Activated naive CD4-positive, alpha-beta T cell treated with anti-CD3 and anti-CD28 coated beads for 36 hours (primary cell): ENCODE measurements around the gene GFOD1. TPM values are rescaled to one million over a fixed set of nuclear protein-coding genes. Genes with fewer than 3 reads are reported as not detected.
A peak's percentile ranks its signal among the peaks of the same experiment; 100 is the strongest.

Source experiments
- CTCF ChIA-PET: fragments of 350-600 bp; sonication (Branson Sonifier 250); formaldehyde crosslinking; loops from one replicate; lab custom pipeline; 2021; ENCODE audit warnings: antibody characterized with exemption; lab: Charles Lee
- DNase-seq: peaks from one replicate; pipeline ENCODE4 v3.0.0-alpha.2; 2020
- H3K27ac Mint-ChIP-seq: one replicate; pipeline ENCODE4 v1.8.0; 2021; ENCODE audit warnings: mild to moderate bottlenecking, mixed read lengths
- H3K27me3 Mint-ChIP-seq: one replicate; pipeline ENCODE4 v1.8.0; 2021; ENCODE audit warnings: low read depth, mixed read lengths
- H3K36me3 Mint-ChIP-seq: one replicate; pipeline ENCODE4 v1.8.0; 2021; ENCODE audit warnings: low read depth, mixed read lengths
- H3K4me1 Mint-ChIP-seq: one replicate; pipeline ENCODE4 v1.8.0; 2021; ENCODE audit warnings: low read depth, mixed read lengths
- H3K4me3 Mint-ChIP-seq: one replicate; pipeline ENCODE4 v1.8.0; 2021; ENCODE audit warnings: mild to moderate bottlenecking, moderate library complexity, mixed read lengths
- H3K9me3 Mint-ChIP-seq: one replicate; pipeline ENCODE4 v1.8.0; 2021; ENCODE audit warnings: mixed read lengths
- intact Hi-C: fragments of 100-400 bp; cut with micrococcal nuclease; formaldehyde crosslinking; loops from one replicate; pipeline ENCODE4 v1.15.1; 2023
- total RNA-seq, 2 experiments: library from RNA; stranded (reverse); gene quantifications; one replicate each; pipeline ENCODE4 v1.2.3, GENCODE V29; 2021

Gene GFOD1
- total RNA-seq, 2 experiments from 2014 or later, result 3.7 to 4.2 TPM

GRCh38 chr6:13508711-13509705, 21.6 kb upstream of the GFOD1 start:
- no peaks in the 10 kb centered on the region for H3K36me3 Mint-ChIP-seq
- H3K4me1 Mint-ChIP-seq, result no peaks in the 10 kb centered on the region
- DNase-seq, result no peak
- no peak overlapping the region for H3K4me3 Mint-ChIP-seq
- intact Hi-C loops, result no loop called here
- H3K9me3 Mint-ChIP-seq, result no peaks in the 10 kb centered on the region
- CTCF ChIA-PET, result interaction anchor here (1.3 kb wide), 1 partner anchor 172 kb away, joined by 4 read pairs; no protein-coding TSS in a partner anchor
- H3K27me3 Mint-ChIP-seq, result no peaks in the 10 kb centered on the region
- H3K27ac Mint-ChIP-seq, result no peak overlapping the region

GRCh38 chr6:13507306-13507860, 20.0 kb upstream of the GFOD1 start:
- no peak overlapping the region for H3K27ac Mint-ChIP-seq

GRCh38 chr6:13505345-13505734, 17.9 kb upstream of the GFOD1 start:
- CTCF ChIA-PET, result no interaction called here
- no peak overlapping the region for H3K4me3 Mint-ChIP-seq

More at GRCh38 chr6:13507306-13507860, 20.0 kb upstream of the GFOD1 start:
- Mint-ChIP-seq H3K4me1 (no peaks in the 10 kb centered on the region), H3K9me3 (no peaks in the 10 kb centered on the region), H3K4me3 (no peak overlapping the region), H3K36me3 (no peaks in the 10 kb centered on the region), H3K27me3 (no peaks in the 10 kb centered on the region)
- CTCF ChIA-PET, result no interaction called here
- intact Hi-C loops, result no loop called here
- DNase-seq, result no peak

GRCh38 chr6:13504611-13505344, 17.4 kb upstream of the GFOD1 start:
- intact Hi-C loops, result no loop called here
- H3K4me1 Mint-ChIP-seq, result peaks cover 7% of the 10 kb centered on the region
- no peaks in the 10 kb centered on the region for H3K9me3 Mint-ChIP-seq
- H3K36me3 Mint-ChIP-seq, result no peaks in the 10 kb centered on the region
- CTCF ChIA-PET, result no interaction called here
- no peak for DNase-seq
- H3K27me3 Mint-ChIP-seq, result no peaks in the 10 kb centered on the region
- H3K27ac Mint-ChIP-seq, result no peak overlapping the region
- H3K4me3 Mint-ChIP-seq, result no peak overlapping the region

More at GRCh38 chr6:13505345-13505734, 17.9 kb upstream of the GFOD1 start:
- Mint-ChIP-seq H3K27ac (no peak overlapping the region), H3K27me3 (no peaks in the 10 kb centered on the region), H3K9me3 (no peaks in the 10 kb centered on the region), H3K36me3 (no peaks in the 10 kb centered on the region), H3K4me1 (peaks cover 2% of the 10 kb centered on the region)
- DNase-seq, result no peak
- intact Hi-C loops, result no loop called here

GRCh38 chr6:13500915-13501314, 13.5 kb upstream of the GFOD1 start:
- CTCF ChIA-PET, result no interaction called here
- peaks cover 7% of the 10 kb centered on the region for H3K4me1 Mint-ChIP-seq
- H3K9me3 Mint-ChIP-seq, result no peaks in the 10 kb centered on the region
- DNase-seq, result no peak
- H3K36me3 Mint-ChIP-seq, result no peaks in the 10 kb centered on the region
- no peak overlapping the region for H3K4me3 Mint-ChIP-seq
- intact Hi-C loops, result no loop called here
- H3K27me3 Mint-ChIP-seq, result no peaks in the 10 kb centered on the region
- H3K27ac Mint-ChIP-seq, result no peak overlapping the region

- DNase-seq, result peak; percentile 59
These were observed 12.9 kb upstream of the GFOD1 start for GRCh38 chr6:13500264-13500663.

GRCh38 chr6:13496513-13497190, 9.3 kb upstream of the GFOD1 start:
- Mint-ChIP-seq H3K4me3 (no peak overlapping the region), H3K27ac (no peak overlapping the region), H3K36me3 (no peaks in the 10 kb centered on the region), H3K4me1 (peaks cover 7% of the 10 kb centered on the region), H3K9me3 (no peaks in the 10 kb centered on the region), H3K27me3 (no peaks in the 10 kb centered on the region)
- CTCF ChIA-PET, result interaction anchor here (0.6 kb wide), 1 partner anchor 109 kb away, joined by 3 read pairs; no protein-coding TSS in a partner anchor
- intact Hi-C loops, result no loop called here
- DNase-seq, result no peak

More at GRCh38 chr6:13500264-13500663, 12.9 kb upstream of the GFOD1 start:
- intact Hi-C loops, result no loop called here
- no peak overlapping the region for H3K27ac Mint-ChIP-seq
- H3K27me3 Mint-ChIP-seq, result no peaks in the 10 kb centered on the region
- H3K4me3 Mint-ChIP-seq, result no peak overlapping the region
- CTCF ChIA-PET, result no interaction called here
- no peaks in the 10 kb centered on the region for H3K9me3 Mint-ChIP-seq
- peaks cover 7% of the 10 kb centered on the region for H3K4me1 Mint-ChIP-seq
- no peaks in the 10 kb centered on the region for H3K36me3 Mint-ChIP-seq

- Mint-ChIP-seq H3K4me1 (peaks cover 7% of the 10 kb centered on the region), H3K36me3 (no peaks in the 10 kb centered on the region), H3K9me3 (no peaks in the 10 kb centered on the region), H3K27ac (no peak overlapping the region), H3K27me3 (no peaks in the 10 kb centered on the region), H3K4me3 (no peak overlapping the region)
- CTCF ChIA-PET, result no interaction called here
- intact Hi-C loops, result no loop called here
- no peak for DNase-seq
These were observed 8.4 kb upstream of the GFOD1 start for GRCh38 chr6:13495818-13496217.

GRCh38 chr6:13495112-13495776, 7.8 kb upstream of the GFOD1 start:
- no peaks in the 10 kb centered on the region for H3K27me3 Mint-ChIP-seq
- no peak overlapping the region for H3K27ac Mint-ChIP-seq
- no peak for DNase-seq
- H3K4me1 Mint-ChIP-seq, result peaks cover 4% of the 10 kb centered on the region
- intact Hi-C loops, result no loop called here
- CTCF ChIA-PET, result no interaction called here
- H3K4me3 Mint-ChIP-seq, result no peak overlapping the region
- no peaks in the 10 kb centered on the region for H3K9me3 Mint-ChIP-seq
- no peaks in the 10 kb centered on the region for H3K36me3 Mint-ChIP-seq

- Mint-ChIP-seq H3K36me3 (no peaks in the 10 kb centered on the region), H3K4me3 (no peak overlapping the region), H3K27me3 (no peaks in the 10 kb centered on the region), H3K27ac (no peak overlapping the region), H3K4me1 (no peaks in the 10 kb centered on the region), H3K9me3 (no peaks in the 10 kb centered on the region)
- CTCF ChIA-PET, result no interaction called here
- intact Hi-C loops, result no loop called here
- no peak for DNase-seq
These were observed 6.7 kb upstream of the GFOD1 start for GRCh38 chr6:13494137-13494536.

GRCh38 chr6:13493147-13493546, 5.7 kb upstream of the GFOD1 start:
- no peaks in the 10 kb centered on the region for H3K9me3 Mint-ChIP-seq
- CTCF ChIA-PET, result no interaction called here
- no peak overlapping the region for H3K27ac Mint-ChIP-seq
- H3K4me3 Mint-ChIP-seq, result no peak overlapping the region
- no peaks in the 10 kb centered on the region for H3K36me3 Mint-ChIP-seq
- DNase-seq, result no peak
- H3K4me1 Mint-ChIP-seq, result peaks cover 3% of the 10 kb centered on the region
- no peaks in the 10 kb centered on the region for H3K27me3 Mint-ChIP-seq
- intact Hi-C loops, result no loop called here
